ENCODE results near the gene TPPP.

Gene TPPP

DNA sequence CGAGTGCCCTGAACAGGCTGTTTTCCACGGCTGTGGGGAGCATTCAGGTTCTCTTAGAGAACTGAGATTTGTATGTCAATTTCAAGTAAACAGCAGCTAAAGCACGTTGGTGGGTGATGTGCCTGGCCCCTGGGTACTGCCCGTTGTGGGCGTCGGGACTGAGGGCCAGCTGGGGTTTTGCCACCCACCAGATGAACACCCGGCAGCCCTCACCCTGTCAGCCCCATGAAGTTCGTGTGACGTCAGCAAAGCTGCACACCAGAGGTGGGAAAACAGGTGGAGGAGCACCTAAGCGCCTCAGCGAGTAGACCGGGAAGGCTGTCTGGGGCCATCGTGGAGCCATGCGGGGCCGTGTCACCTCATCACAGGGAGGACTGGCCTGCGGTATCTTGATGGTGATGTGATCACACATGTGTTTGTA is 71.8 kb downstream of the TPPP start:
- Histone ChIP-seq H3K9me3 (ENCODE audit: severe bottlenecking) (no peaks in the 10 kb centered on the region), H3K4me1 (ENCODE audit: insufficient read depth, poor library complexity, severe bottlenecking) (no peaks in the 10 kb centered on the region), H3K4me3 (ENCODE audit: severe bottlenecking) (no peak overlapping the region), H3K36me3 (ENCODE audit: low read depth) (peaks cover 81% of the 10 kb centered on the region), H3K27ac (ENCODE audit: poor library complexity, severe bottlenecking) (no peak overlapping the region), H3K27me3 (ENCODE audit: insufficient read depth, poor library complexity, severe bottlenecking) (no peaks in the 10 kb centered on the region)
- ATAC-seq (ENCODE audit: low read depth) (no peak), DNase-seq (ENCODE audit: low spot score) (no peak)
- TF ChIP-seq, protein P1, sequence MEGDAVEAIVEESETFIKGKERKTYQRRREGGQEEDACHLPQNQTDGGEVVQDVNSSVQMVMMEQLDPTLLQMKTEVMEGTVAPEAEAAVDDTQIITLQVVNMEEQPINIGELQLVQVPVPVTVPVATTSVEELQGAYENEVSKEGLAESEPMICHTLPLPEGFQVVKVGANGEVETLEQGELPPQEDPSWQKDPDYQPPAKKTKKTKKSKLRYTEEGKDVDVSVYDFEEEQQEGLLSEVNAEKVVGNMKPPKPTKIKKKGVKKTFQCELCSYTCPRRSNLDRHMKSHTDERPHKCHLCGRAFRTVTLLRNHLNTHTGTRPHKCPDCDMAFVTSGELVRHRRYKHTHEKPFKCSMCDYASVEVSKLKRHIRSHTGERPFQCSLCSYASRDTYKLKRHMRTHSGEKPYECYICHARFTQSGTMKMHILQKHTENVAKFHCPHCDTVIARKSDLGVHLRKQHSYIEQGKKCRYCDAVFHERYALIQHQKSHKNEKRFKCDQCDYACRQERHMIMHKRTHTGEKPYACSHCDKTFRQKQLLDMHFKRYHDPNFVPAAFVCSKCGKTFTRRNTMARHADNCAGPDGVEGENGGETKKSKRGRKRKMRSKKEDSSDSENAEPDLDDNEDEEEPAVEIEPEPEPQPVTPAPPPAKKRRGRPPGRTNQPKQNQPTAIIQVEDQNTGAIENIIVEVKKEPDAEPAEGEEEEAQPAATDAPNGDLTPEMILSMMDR (IDR thresholded peaks at IDR 0.05; ENCODE audit: poor library complexity, severe bottlenecking): no peak

GRCh38 chr5:620586-621180 is 72.5 kb downstream of the TPPP start:
- TF ChIP-seq, protein P1 (IDR thresholded peaks at IDR 0.05; ENCODE audit: poor library complexity, severe bottlenecking): no peak
- Histone ChIP-seq H3K27ac (ENCODE audit: poor library complexity, severe bottlenecking) (no peak overlapping the region), H3K4me3 (ENCODE audit: severe bottlenecking) (no peak overlapping the region), H3K4me1 (ENCODE audit: insufficient read depth, poor library complexity, severe bottlenecking) (no peaks in the 10 kb centered on the region), H3K36me3 (ENCODE audit: low read depth) (peaks cover 82% of the 10 kb centered on the region), H3K27me3 (ENCODE audit: insufficient read depth, poor library complexity, severe bottlenecking) (no peaks in the 10 kb centered on the region), H3K9me3 (ENCODE audit: severe bottlenecking) (peaks cover 3% of the 10 kb centered on the region)
- no peak for ATAC-seq (ENCODE audit: low read depth)
- peak; percentile 34 for DNase-seq (ENCODE audit: low spot score)

DNA sequence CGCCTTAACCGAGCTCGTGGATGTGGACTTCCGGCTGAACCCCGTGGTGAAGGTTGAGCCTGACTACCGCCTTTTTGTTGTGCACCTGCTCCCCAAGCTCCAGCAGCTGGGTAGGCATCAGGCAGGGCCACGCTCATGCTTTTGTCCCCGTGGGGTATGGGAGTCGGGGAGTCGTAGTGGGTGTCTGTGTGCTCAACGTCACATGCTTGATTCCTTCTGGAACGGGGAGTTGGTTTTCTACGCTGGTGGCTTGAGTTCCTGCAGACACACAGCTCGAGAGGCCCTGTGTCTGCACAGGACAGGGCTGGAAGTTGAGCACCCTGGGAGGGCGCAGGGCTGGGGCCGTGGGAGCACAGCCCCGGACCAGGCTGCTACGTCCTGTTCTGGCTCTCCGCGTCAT is 73.0 kb downstream of the TPPP start:
- H3K27me3 ChIP-seq (ENCODE audit: insufficient read depth, poor library complexity, severe bottlenecking): no peaks in the 10 kb centered on the region
- ATAC-seq (ENCODE audit: low read depth): no peak
- H3K4me1 ChIP-seq (ENCODE audit: insufficient read depth, poor library complexity, severe bottlenecking): no peaks in the 10 kb centered on the region
- no peak overlapping the region for H3K27ac ChIP-seq (ENCODE audit: poor library complexity, severe bottlenecking)
- peaks cover 8% of the 10 kb centered on the region for H3K9me3 ChIP-seq (ENCODE audit: severe bottlenecking)
- H3K36me3 ChIP-seq (ENCODE audit: low read depth): peaks cover 82% of the 10 kb centered on the region
- TF ChIP-seq, protein P1 (IDR thresholded peaks at IDR 0.05; ENCODE audit: poor library complexity, severe bottlenecking): no peak
- DNase-seq (ENCODE audit: low spot score): no peak
- H3K4me3 ChIP-seq (ENCODE audit: severe bottlenecking): no peak overlapping the region

GRCh38 chr5:619444-619843 is 73.7 kb downstream of the TPPP start:
- Histone ChIP-seq H3K9me3 (ENCODE audit: severe bottlenecking) (peaks cover 9% of the 10 kb centered on the region), H3K4me3 (ENCODE audit: severe bottlenecking) (no peak overlapping the region), H3K4me1 (ENCODE audit: insufficient read depth, poor library complexity, severe bottlenecking) (no peaks in the 10 kb centered on the region), H3K27me3 (ENCODE audit: insufficient read depth, poor library complexity, severe bottlenecking) (no peaks in the 10 kb centered on the region), H3K36me3 (ENCODE audit: low read depth) (peaks cover 82% of the 10 kb centered on the region), H3K27ac (ENCODE audit: poor library complexity, severe bottlenecking) (no peak overlapping the region)
- TF ChIP-seq, protein P1 (IDR thresholded peaks at IDR 0.05; ENCODE audit: poor library complexity, severe bottlenecking): no peak
- peak; percentile 61 for DNase-seq (ENCODE audit: low spot score)
- no peak for ATAC-seq (ENCODE audit: low read depth)

GRCh38 chr5:618450-618849 is 74.7 kb downstream of the TPPP start:
- DNase-seq (ENCODE audit: low spot score) (peak; percentile 34), ATAC-seq (ENCODE audit: low read depth) (no peak)
- no peak overlapping the region for H3K27ac ChIP-seq (ENCODE audit: poor library complexity, severe bottlenecking)
- H3K4me3 ChIP-seq (ENCODE audit: severe bottlenecking): no peak overlapping the region
- peaks cover 75% of the 10 kb centered on the region for H3K36me3 ChIP-seq (ENCODE audit: low read depth)
- peaks cover 5% of the 10 kb centered on the region for H3K4me1 ChIP-seq (ENCODE audit: insufficient read depth, poor library complexity, severe bottlenecking)
- no peaks in the 10 kb centered on the region for H3K27me3 ChIP-seq (ENCODE audit: insufficient read depth, poor library complexity, severe bottlenecking)
- TF ChIP-seq, protein P1 (IDR thresholded peaks at IDR 0.05; ENCODE audit: poor library complexity, severe bottlenecking): no peak
- H3K9me3 ChIP-seq (ENCODE audit: severe bottlenecking): peaks cover 9% of the 10 kb centered on the region
